Upper lobe of right lung (tissue), 1 donor: Measurements from ENCODE around the gene PANK4. TPM values are rescaled to one million over a fixed set of nuclear protein-coding genes. Genes with fewer than 3 reads are reported as not detected.

Source experiments
- ATAC-seq: fragments of 200-7000 bp; cut with Tn5 transposase; one replicate; pipeline ENCODE4 v1.9.1; 2020; ENCODE audit warnings: mild to moderate bottlenecking, moderate library complexity
- DNase-seq: peaks from one replicate; pipeline ENCODE4 v3.0.0-alpha.2; 2020
- H3K27ac ChIP-seq: fragments of 200-600 bp; one replicate; pipeline ENCODE4 v1.8.0; 2022
- H3K27me3 ChIP-seq: fragments of 200-600 bp; one replicate; pipeline ENCODE4 v1.8.0; 2022; ENCODE audit warnings: mild to moderate bottlenecking
- H3K36me3 ChIP-seq: fragments of 200-600 bp; one replicate; pipeline ENCODE4 v1.8.0; 2022
- H3K4me1 ChIP-seq: fragments of 200-600 bp; one replicate; pipeline ENCODE4 v1.8.0; 2022
- H3K4me3 ChIP-seq: fragments of 200-600 bp; one replicate; pipeline ENCODE4 v1.8.0; 2022; ENCODE audit warnings: mild to moderate bottlenecking
- H3K9me3 ChIP-seq: fragments of 200-600 bp; one replicate; pipeline ENCODE4 v1.8.0; 2022
- CTCF ChIP-seq: fragments of 200-600 bp; IDR thresholded peaks from one replicate; pipeline ENCODE4 v1.8.0; 2022; ENCODE audit warnings: antibody characterized with exemption
- intact Hi-C: fragments of 100-400 bp; cut with DNase I; formaldehyde crosslinking; loops from one replicate; pipeline ENCODE4 v1.11.0; 2022
- total RNA-seq: library from RNA; stranded (reverse); fragmentation: NEBNext Ultra II Directional; extraction: Animal tissue kit (Norgen Biotek cat#: 25700); gene quantifications from one replicate; pipeline ENCODE4 v1.2.1, GENCODE V29; 2021
- donor health status: DM: no; HTN: yes; CAD: no; lungs with severe emphysema.

PANK4 gene
- total RNA-seq, 1 donor from 2014 or later = 36.4 TPM

DNA sequence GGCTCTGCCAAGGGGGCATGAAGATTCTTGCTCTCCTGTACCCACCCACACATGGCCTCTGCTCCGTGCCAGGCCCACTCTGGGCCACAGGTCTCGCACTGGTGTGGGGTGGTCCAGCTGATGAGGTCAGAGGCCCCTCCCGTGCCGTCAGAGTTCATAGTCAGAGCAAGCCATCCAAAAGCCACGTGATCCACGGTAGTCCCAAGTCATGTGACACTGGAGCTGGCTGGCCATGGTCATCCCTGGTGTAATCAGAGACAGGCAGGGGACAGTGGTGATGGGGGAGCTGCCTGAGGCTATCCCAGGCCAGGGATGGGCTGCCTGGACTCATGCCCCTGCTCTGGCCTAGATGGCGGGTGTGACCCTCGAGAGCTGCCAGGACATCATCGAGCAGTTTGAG lies 39.8 kb downstream of the PANK4 start:
- ATAC-seq (no peak), DNase-seq (no peak)
- H3K4me3 ChIP-seq = no peak overlapping the region
- H3K27me3 ChIP-seq = no peaks in the 10 kb centered on the region
- no peaks in the 10 kb centered on the region for H3K36me3 ChIP-seq
- H3K27ac ChIP-seq = no peak overlapping the region
- no peak for TF ChIP-seq CTCF
- no peaks in the 10 kb centered on the region for H3K9me3 ChIP-seq
- intact Hi-C loops = no loop called here
- no peaks in the 10 kb centered on the region for H3K4me1 ChIP-seq

- no peak for TF ChIP-seq CTCF
- no peak for ATAC-seq
Observed at GRCh38 chr1:2486041-2486440, 40.4 kb downstream of the PANK4 start.

DNA sequence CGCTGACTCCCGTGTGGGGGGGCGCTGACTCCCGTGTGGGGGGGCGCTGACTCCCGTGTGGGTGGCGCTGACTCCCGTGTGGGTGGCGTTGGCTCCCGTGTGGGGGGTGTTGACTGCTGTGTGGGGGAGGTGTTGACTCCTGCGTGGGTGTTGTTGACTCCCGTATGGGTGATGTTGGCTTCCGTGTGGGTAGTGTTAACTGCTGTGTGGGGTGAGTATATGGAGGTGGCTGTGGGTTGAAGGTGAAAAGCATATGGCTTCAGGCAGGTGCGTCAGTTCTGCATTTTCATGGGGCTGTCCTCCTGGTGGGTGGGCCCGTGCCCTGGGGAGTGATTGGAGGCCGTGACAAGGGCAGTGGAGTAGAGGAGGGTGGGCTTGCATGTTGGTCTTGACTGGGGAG lies 42.4 kb downstream of the PANK4 start:
- Histone ChIP-seq H3K9me3 (no peaks in the 10 kb centered on the region), H3K27me3 (no peaks in the 10 kb centered on the region), H3K4me1 (no peaks in the 10 kb centered on the region), H3K36me3 (no peaks in the 10 kb centered on the region), H3K27ac (no peak overlapping the region), H3K4me3 (no peak overlapping the region)
- DNase-seq (no peak), ATAC-seq (no peak)
- no peak for TF ChIP-seq CTCF
- intact Hi-C loops = no loop called here

More at GRCh38 chr1:2486041-2486440, 40.4 kb downstream of the PANK4 start:
- Histone ChIP-seq H3K9me3 (no peaks in the 10 kb centered on the region), H3K27me3 (no peaks in the 10 kb centered on the region), H3K4me1 (no peaks in the 10 kb centered on the region), H3K27ac (no peak overlapping the region), H3K36me3 (no peaks in the 10 kb centered on the region), H3K4me3 (no peak overlapping the region)
- intact Hi-C loops = no loop called here
- no peak for DNase-seq

DNA sequence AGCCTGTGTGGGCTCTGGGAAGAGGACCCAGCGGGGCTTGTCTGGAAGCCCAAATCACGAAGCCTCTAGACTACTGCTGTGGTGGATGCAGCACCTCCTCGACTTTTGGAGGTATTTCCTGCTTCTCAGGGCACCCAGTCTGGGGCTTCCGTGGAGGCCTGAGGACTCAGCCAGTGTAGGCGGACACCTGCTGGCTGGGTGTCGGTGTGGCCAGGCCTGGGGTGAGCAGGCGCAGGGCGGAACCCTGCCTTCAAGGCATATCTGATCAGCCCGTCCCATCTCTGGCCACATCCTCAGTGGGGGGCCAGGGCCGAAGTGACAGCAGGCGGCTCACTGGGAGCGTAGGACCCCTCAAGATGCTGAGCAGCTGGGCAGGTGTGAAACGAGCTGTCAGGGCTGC lies 43.4 kb downstream of the PANK4 start:
- no peak for DNase-seq
- Histone ChIP-seq H3K4me3 (no peak overlapping the region), H3K9me3 (no peaks in the 10 kb centered on the region), H3K4me1 (no peaks in the 10 kb centered on the region), H3K36me3 (no peaks in the 10 kb centered on the region), H3K27me3 (no peaks in the 10 kb centered on the region), H3K27ac (no peak overlapping the region)
- intact Hi-C loops = no loop called here
- no peak for TF ChIP-seq CTCF
- no peak for ATAC-seq

- H3K36me3 ChIP-seq = no peaks in the 10 kb centered on the region
- no peaks in the 10 kb centered on the region for H3K9me3 ChIP-seq
- H3K27ac ChIP-seq = no peak overlapping the region
- intact Hi-C loops = no loop called here
- ATAC-seq (no peak), DNase-seq (no peak)
- no peaks in the 10 kb centered on the region for H3K27me3 ChIP-seq
- H3K4me1 ChIP-seq = no peaks in the 10 kb centered on the region
- no peak for TF ChIP-seq CTCF
- no peak overlapping the region for H3K4me3 ChIP-seq
Observed at GRCh38 chr1:2482588-2482987, 43.8 kb downstream of the PANK4 start.

DNA sequence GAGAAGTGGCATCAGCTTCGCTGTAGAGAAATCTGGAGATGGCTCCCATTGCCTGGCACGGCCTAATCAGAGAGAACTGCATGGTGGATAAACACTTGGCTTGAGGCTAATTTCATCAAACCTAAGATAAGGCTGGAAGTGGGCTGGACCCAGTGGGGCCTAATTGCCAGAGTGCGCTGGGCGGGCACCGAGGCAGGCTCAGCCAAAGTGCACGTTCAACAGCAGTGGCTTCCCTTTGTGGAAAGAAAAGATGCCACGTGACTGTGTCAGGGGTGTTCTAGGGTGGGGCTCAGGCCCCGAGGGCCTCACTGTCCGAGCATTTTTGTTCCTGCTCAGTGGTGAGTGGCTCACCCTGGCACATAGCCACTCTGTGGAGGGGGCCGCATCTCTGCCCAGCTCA lies 44.5 kb downstream of the PANK4 start:
- Histone ChIP-seq H3K27ac (no peak overlapping the region), H3K4me1 (no peaks in the 10 kb centered on the region), H3K9me3 (no peaks in the 10 kb centered on the region), H3K36me3 (no peaks in the 10 kb centered on the region), H3K27me3 (no peaks in the 10 kb centered on the region), H3K4me3 (no peak overlapping the region)
- TF ChIP-seq CTCF = no peak
- intact Hi-C loops = no loop called here
- ATAC-seq (no peak), DNase-seq (no peak)
